ENCODE data around the gene TMEM182. TPM values are rescaled to one million over a fixed set of nuclear protein-coding genes. Genes with fewer than 3 reads are reported as not detected.
A peak's percentile ranks its signal among the peaks of the same experiment; 100 is the strongest.

TMEM182 gene
- polyA plus RNA-seq (ENCODE audit: insufficient read length in 12 of 12) = 100 to 1,000 TPM in 11 of 12 donors, 10 to 100 TPM in 1; 41.6 to 413 (median 197) TPM
- long read RNA-seq, donor 1, transcript TMEM182-202 (5 exons, 3,112 nt) = major isoform, 5 of 7 reads
- long read RNA-seq, donor 1, partial matches to known transcripts = 0 of 7 reads
- long read RNA-seq, donor 1, other reads (novel, unspliced or antisense) = 0 of 7 reads
- long read RNA-seq, donor 2, transcript TMEM182-202 (5 exons, 3,112 nt) = minor isoform, 9 of 233 reads
- long read RNA-seq, donor 2, transcript TMEM182-203 (5 exons, 3,593 nt) = major isoform, 108 of 233 reads
- long read RNA-seq, donor 2, transcript TMEM182-207 (2 exons, 1,804 nt) = minor isoform, 48 of 233 reads
- long read RNA-seq, donor 2, partial matches to known transcripts = 61 of 233 reads
- long read RNA-seq, donor 2, other reads (novel, unspliced or antisense) = 6 of 233 reads
- long read RNA-seq, donor 3, transcript TMEM182-207 (2 exons, 1,804 nt) = minor isoform, 34 of 101 reads
- long read RNA-seq, donor 3, transcript TMEM182-203 (5 exons, 3,593 nt) = major isoform, 48 of 101 reads
- long read RNA-seq, donor 3, partial matches to known transcripts = 15 of 101 reads
- long read RNA-seq, donor 3, other reads (novel, unspliced or antisense) = 0 of 101 reads
- long read RNA-seq, donor 4, transcript TMEM182-203 (5 exons, 3,593 nt) = major isoform, 25 of 54 reads
- long read RNA-seq, donor 4, transcript TMEM182-207 (2 exons, 1,804 nt) = minor isoform, 18 of 54 reads
- long read RNA-seq, donor 4, partial matches to known transcripts = 9 of 54 reads
- long read RNA-seq, donor 4, other reads (novel, unspliced or antisense) = 0 of 54 reads
- long read RNA-seq, donor 5, transcript TMEM182-202 (5 exons, 3,112 nt) = minor isoform, 15 of 588 reads
- long read RNA-seq, donor 5, transcript TMEM182-207 (2 exons, 1,804 nt) = minor isoform, 87 of 588 reads
- long read RNA-seq, donor 5, transcript TMEM182-203 (5 exons, 3,593 nt) = major isoform, 248 of 588 reads
- long read RNA-seq, donor 5, partial matches to known transcripts = 206 of 588 reads
- long read RNA-seq, donor 5, other reads (novel, unspliced or antisense) = 28 of 588 reads
- long read RNA-seq, donor 6, transcript TMEM182-203 (5 exons, 3,593 nt) = major isoform, 41 of 109 reads
- long read RNA-seq, donor 6, transcript TMEM182-207 (2 exons, 1,804 nt) = minor isoform, 27 of 109 reads
- long read RNA-seq, donor 6, partial matches to known transcripts = 38 of 109 reads
- long read RNA-seq, donor 6, other reads (novel, unspliced or antisense) = 0 of 109 reads
- long read RNA-seq, donor 7, transcript TMEM182-203 (5 exons, 3,593 nt) = major isoform, 43 of 107 reads
- long read RNA-seq, donor 7, transcript TMEM182-207 (2 exons, 1,804 nt) = minor isoform, 25 of 107 reads
- long read RNA-seq, donor 7, partial matches to known transcripts = 30 of 107 reads
- long read RNA-seq, donor 7, other reads (novel, unspliced or antisense) = 5 of 107 reads
- long read RNA-seq, donor 8, transcript TMEM182-202 (5 exons, 3,112 nt) = minor isoform, 10 of 467 reads
- long read RNA-seq, donor 8, transcript TMEM182-207 (2 exons, 1,804 nt) = minor isoform, 113 of 467 reads
- long read RNA-seq, donor 8, transcript TMEM182-203 (5 exons, 3,593 nt) = major isoform, 216 of 467 reads
- long read RNA-seq, donor 8, partial matches to known transcripts = 100 of 467 reads
- long read RNA-seq, donor 8, other reads (novel, unspliced or antisense) = 27 of 467 reads
- long read RNA-seq, donor 9, transcript TMEM182-207 (2 exons, 1,804 nt) = minor isoform, 15 of 89 reads
- long read RNA-seq, donor 9, transcript TMEM182-203 (5 exons, 3,593 nt) = major isoform, 48 of 89 reads
- long read RNA-seq, donor 9, partial matches to known transcripts = 26 of 89 reads
- long read RNA-seq, donor 9, other reads (novel, unspliced or antisense) = 0 of 89 reads
- long read RNA-seq, donor 10, transcript TMEM182-203 (5 exons, 3,593 nt) = major isoform, 142 of 320 reads
- long read RNA-seq, donor 10, transcript TMEM182-207 (2 exons, 1,804 nt) = minor isoform, 65 of 320 reads
- long read RNA-seq, donor 10, transcript TMEM182-202 (5 exons, 3,112 nt) = minor isoform, 7 of 320 reads
- long read RNA-seq, donor 10, partial matches to known transcripts = 81 of 320 reads
- long read RNA-seq, donor 10, other reads (novel, unspliced or antisense) = 21 of 320 reads
- long read RNA-seq, donor 11, transcript TMEM182-203 (5 exons, 3,593 nt) = major isoform, 94 of 190 reads
- long read RNA-seq, donor 11, transcript TMEM182-207 (2 exons, 1,804 nt) = minor isoform, 50 of 190 reads
- long read RNA-seq, donor 11, partial matches to known transcripts = 34 of 190 reads
- long read RNA-seq, donor 11, other reads (novel, unspliced or antisense) = 7 of 190 reads

- no peak for DNase-seq
Measured at GRCh38 chr2:102761763-102762162, at the start of gene TMEM182. Gene TMEM182 (plus strand): TSS chr2:102762031. CDS start chr2:102762218, 187 bp downstream.

GRCh38 chr2:102717308-102718018 is 44.4 kb upstream of the TMEM182 start:
- no peak for DNase-seq

- DNase-seq = no peak
Measured at GRCh38 chr2:102718387-102719316, 43.2 kb upstream of the TMEM182 start.

GRCh38 chr2:102724016-102724490 is 37.8 kb upstream of the TMEM182 start:
- DNase-seq = no peak

- no peak for DNase-seq
Measured at GRCh38 chr2:102724553-102724952, 37.3 kb upstream of the TMEM182 start.

GRCh38 chr2:102726128-102727087 is 35.4 kb upstream of the TMEM182 start:
- DNase-seq = peak; percentile 15

- DNase-seq = no peak
Measured at GRCh38 chr2:102735416-102736109, 26.3 kb upstream of the TMEM182 start.

- DNase-seq = peak; percentile 8
Measured at GRCh38 chr2:102736110-102736409, 25.8 kb upstream of the TMEM182 start.

GRCh38 chr2:102736410-102737409 is 25.1 kb upstream of the TMEM182 start:
- peak; percentile 80 for DNase-seq

GRCh38 chr2:102737431-102737830 is 24.4 kb upstream of the TMEM182 start:
- DNase-seq = no peak

- no peak for DNase-seq
Measured at GRCh38 chr2:102743259-102743658, 18.6 kb upstream of the TMEM182 start.

- DNase-seq = no peak
Measured at GRCh38 chr2:102748107-102748506, 13.7 kb upstream of the TMEM182 start.

GRCh38 chr2:102749938-102750337 is 11.9 kb upstream of the TMEM182 start:
- no peak for DNase-seq

- DNase-seq = no peak
Measured at GRCh38 chr2:102753563-102754159, 8.2 kb upstream of the TMEM182 start.

Data from muscle of arm (tissue), 14 donors.